ENCODE measurements around the gene KRT35. TPM values are rescaled to one million over a fixed set of nuclear protein-coding genes. Genes with fewer than 3 reads are reported as not detected.

Gene KRT35
- total and polyA plus RNA-seq, 2 donors, result 0.05 to 0.21 TPM

- Histone ChIP-seq H3K9me3 (ENCODE audit: control insufficient read depth in 2 of 2, insufficient read depth in 1 of 2, low read length in 1 of 2) (no peaks in the 10 kb centered on the region), H3K27me3 (ENCODE audit: control insufficient read depth in 2 of 2, insufficient read depth in 1 of 2, low read length in 1 of 2) (no peaks in the 10 kb centered on the region), H3K4me3 (ENCODE audit: low read length in 2 of 2) (no peak overlapping the region), H3K36me3 (ENCODE audit: control insufficient read depth in 2 of 2, insufficient read depth in 2 of 2, low read length in 1 of 2) (no peaks in the 10 kb centered on the region), H3K4me1 (ENCODE audit: control insufficient read depth in 2 of 2, insufficient read depth in 2 of 2, low read length in 2 of 2) (no peaks in the 10 kb centered on the region), H3K27ac (ENCODE audit: low read depth in 1 of 2, low read length in 1 of 2) (no peak overlapping the region)
- DNase-seq (ENCODE audit: low read depth in 6 of 9, low spot score in 9 of 9), result no peak
- WGBS, result 83% methylated on average over 4 of the region's 4 CpGs
Measured at GRCh38 chr17:41467561-41467960, 13.4 kb downstream of the KRT35 start.

DNA sequence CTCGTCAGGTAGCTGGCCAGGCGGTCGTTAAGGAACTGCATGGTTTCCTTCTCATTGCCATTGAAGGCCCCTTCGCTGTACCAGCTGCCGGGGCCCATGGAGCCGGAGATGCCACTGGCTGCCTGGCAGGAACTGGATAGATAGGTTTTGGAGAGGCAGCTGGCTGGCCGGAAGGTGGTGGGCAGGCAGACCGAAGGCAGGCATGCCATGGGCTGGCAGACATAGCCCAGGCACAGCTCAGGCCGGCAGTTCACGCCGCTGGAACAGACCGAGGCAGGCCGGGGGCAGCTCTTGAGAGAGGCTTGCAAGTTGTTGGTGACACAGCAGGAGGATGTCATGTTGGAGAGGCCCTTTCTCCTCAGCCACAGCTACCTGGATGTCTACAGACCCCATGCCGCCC lies 14.0 kb downstream of the KRT35 start, which contains the start of gene KRT32:
TSS of gene KRT32 (minus strand) at position 399 of the 400 bp plus-strand sequence. CDS start at position 338, 61 bp downstream.
- DNase-seq (ENCODE audit: low read depth in 6 of 9, low spot score in 9 of 9), result no peak
- Histone ChIP-seq H3K4me3 (ENCODE audit: low read length in 2 of 2) (no peak within 1 kb of the TSS), H3K36me3 (ENCODE audit: control insufficient read depth in 2 of 2, insufficient read depth in 2 of 2, low read length in 1 of 2) (no peaks in the 10 kb centered on the region), H3K4me1 (ENCODE audit: control insufficient read depth in 2 of 2, insufficient read depth in 2 of 2, low read length in 2 of 2) (no peaks in the 10 kb centered on the region), H3K27ac (ENCODE audit: low read depth in 1 of 2, low read length in 1 of 2) (no peak within 1 kb of the TSS), H3K9me3 (ENCODE audit: control insufficient read depth in 2 of 2, insufficient read depth in 1 of 2, low read length in 1 of 2) (no peaks in the 10 kb centered on the region), H3K27me3 (ENCODE audit: control insufficient read depth in 2 of 2, insufficient read depth in 1 of 2, low read length in 1 of 2) (no peaks in the 10 kb centered on the region)
- 95% methylated on average over 14 of the region's 14 CpGs for WGBS

GRCh38 chr17:41464682-41465081 lies 16.3 kb downstream of the KRT35 start:
- Histone ChIP-seq H3K27ac (ENCODE audit: low read depth in 1 of 2, low read length in 1 of 2) (peak overlapping the region in 1 of 2 donors; percentile 51), H3K4me1 (ENCODE audit: control insufficient read depth in 2 of 2, insufficient read depth in 2 of 2, low read length in 2 of 2) (no peaks in the 10 kb centered on the region), H3K36me3 (ENCODE audit: control insufficient read depth in 2 of 2, insufficient read depth in 2 of 2, low read length in 1 of 2) (no peaks in the 10 kb centered on the region), H3K4me3 (ENCODE audit: low read length in 2 of 2) (no peak overlapping the region), H3K9me3 (ENCODE audit: control insufficient read depth in 2 of 2, insufficient read depth in 1 of 2, low read length in 1 of 2) (no peaks in the 10 kb centered on the region), H3K27me3 (ENCODE audit: control insufficient read depth in 2 of 2, insufficient read depth in 1 of 2, low read length in 1 of 2) (no peaks in the 10 kb centered on the region)
- WGBS, result 85% methylated on average over 6 of the region's 6 CpGs
- peak in 2 of 9 donors; percentile 1 to 28 for DNase-seq (ENCODE audit: low read depth in 6 of 9, low spot score in 9 of 9)

DNA sequence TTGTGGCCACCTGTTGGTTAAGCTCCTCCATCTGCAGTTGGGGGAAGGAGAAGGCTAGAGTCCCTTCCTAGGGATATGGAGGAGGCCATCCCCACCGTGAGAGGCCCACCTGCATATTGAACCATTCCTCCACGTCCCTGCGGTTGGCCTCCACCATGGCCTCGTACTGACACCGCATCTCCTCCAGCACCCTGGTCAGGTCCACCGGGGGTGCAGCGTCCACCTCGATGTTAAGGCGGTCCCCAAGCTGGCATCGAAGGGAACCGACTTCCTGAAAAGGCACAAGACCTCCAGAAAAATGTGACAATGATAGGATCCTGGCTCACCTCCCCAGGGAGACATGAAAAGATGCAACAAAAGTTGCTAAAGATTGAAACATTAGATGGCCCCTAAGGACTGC lies 16.8 kb downstream of the KRT35 start:
- WGBS, result 88% methylated on average over 11 of the region's 11 CpGs
- no peaks in the 10 kb centered on the region for H3K4me1 ChIP-seq (ENCODE audit: control insufficient read depth in 2 of 2, insufficient read depth in 2 of 2, low read length in 2 of 2)
- H3K27me3 ChIP-seq (ENCODE audit: control insufficient read depth in 2 of 2, insufficient read depth in 1 of 2, low read length in 1 of 2), result no peaks in the 10 kb centered on the region
- no peak for DNase-seq (ENCODE audit: low read depth in 6 of 9, low spot score in 9 of 9)
- no peaks in the 10 kb centered on the region for H3K36me3 ChIP-seq (ENCODE audit: control insufficient read depth in 2 of 2, insufficient read depth in 2 of 2, low read length in 1 of 2)
- peak overlapping the region in 1 of 2 donors; percentile 51 for H3K27ac ChIP-seq (ENCODE audit: low read depth in 1 of 2, low read length in 1 of 2)
- no peak overlapping the region for H3K4me3 ChIP-seq (ENCODE audit: low read length in 2 of 2)
- no peaks in the 10 kb centered on the region for H3K9me3 ChIP-seq (ENCODE audit: control insufficient read depth in 2 of 2, insufficient read depth in 1 of 2, low read length in 1 of 2)

- no peaks in the 10 kb centered on the region for H3K9me3 ChIP-seq (ENCODE audit: control insufficient read depth in 2 of 2, insufficient read depth in 1 of 2, low read length in 1 of 2)
Measured at GRCh38 chr17:41463746-41464145, 17.2 kb downstream of the KRT35 start.

GRCh38 chr17:41462705-41463104 lies 18.2 kb downstream of the KRT35 start:
- Histone ChIP-seq H3K27me3 (ENCODE audit: control insufficient read depth in 2 of 2, insufficient read depth in 1 of 2, low read length in 1 of 2) (no peaks in the 10 kb centered on the region), H3K4me3 (ENCODE audit: low read length in 2 of 2) (no peak overlapping the region), H3K9me3 (ENCODE audit: control insufficient read depth in 2 of 2, insufficient read depth in 1 of 2, low read length in 1 of 2) (no peaks in the 10 kb centered on the region), H3K4me1 (ENCODE audit: control insufficient read depth in 2 of 2, insufficient read depth in 2 of 2, low read length in 2 of 2) (no peaks in the 10 kb centered on the region), H3K36me3 (ENCODE audit: control insufficient read depth in 2 of 2, insufficient read depth in 2 of 2, low read length in 1 of 2) (no peaks in the 10 kb centered on the region), H3K27ac (ENCODE audit: low read depth in 1 of 2, low read length in 1 of 2) (no peak overlapping the region)
- no peak for DNase-seq (ENCODE audit: low read depth in 6 of 9, low spot score in 9 of 9)
- WGBS, result 87% methylated on average over 15 of the region's 15 CpGs

More at GRCh38 chr17:41463746-41464145, 17.2 kb downstream of the KRT35 start:
- no peaks in the 10 kb centered on the region for H3K27me3 ChIP-seq (ENCODE audit: control insufficient read depth in 2 of 2, insufficient read depth in 1 of 2, low read length in 1 of 2)
- 96% methylated on average over 8 of the region's 8 CpGs for WGBS
- H3K4me1 ChIP-seq (ENCODE audit: control insufficient read depth in 2 of 2, insufficient read depth in 2 of 2, low read length in 2 of 2), result no peaks in the 10 kb centered on the region
- H3K27ac ChIP-seq (ENCODE audit: low read depth in 1 of 2, low read length in 1 of 2), result no peak overlapping the region
- no peak for DNase-seq (ENCODE audit: low read depth in 6 of 9, low spot score in 9 of 9)
- H3K4me3 ChIP-seq (ENCODE audit: low read length in 2 of 2), result no peak overlapping the region
- no peaks in the 10 kb centered on the region for H3K36me3 ChIP-seq (ENCODE audit: control insufficient read depth in 2 of 2, insufficient read depth in 2 of 2, low read length in 1 of 2)

GRCh38 chr17:41457676-41458075 lies 23.3 kb downstream of the KRT35 start:
- Histone ChIP-seq H3K27ac (ENCODE audit: low read depth in 1 of 2, low read length in 1 of 2) (peak overlapping the region in 1 of 2 donors; percentile 58), H3K27me3 (ENCODE audit: control insufficient read depth in 2 of 2, insufficient read depth in 1 of 2, low read length in 1 of 2) (peaks cover 0 to 2% of the 10 kb centered on the region in 2 donors), H3K36me3 (ENCODE audit: control insufficient read depth in 2 of 2, insufficient read depth in 2 of 2, low read length in 1 of 2) (no peaks in the 10 kb centered on the region), H3K4me3 (ENCODE audit: low read length in 2 of 2) (no peak overlapping the region), H3K9me3 (ENCODE audit: control insufficient read depth in 2 of 2, insufficient read depth in 1 of 2, low read length in 1 of 2) (no peaks in the 10 kb centered on the region), H3K4me1 (ENCODE audit: control insufficient read depth in 2 of 2, insufficient read depth in 2 of 2, low read length in 2 of 2) (peaks cover 0 to 9% of the 10 kb centered on the region in 2 donors)
- 87% methylated on average over 4 of the region's 4 CpGs for WGBS
- DNase-seq (ENCODE audit: low read depth in 6 of 9, low spot score in 9 of 9), result peak in 2 of 9 donors; percentile 0 to 22

DNA sequence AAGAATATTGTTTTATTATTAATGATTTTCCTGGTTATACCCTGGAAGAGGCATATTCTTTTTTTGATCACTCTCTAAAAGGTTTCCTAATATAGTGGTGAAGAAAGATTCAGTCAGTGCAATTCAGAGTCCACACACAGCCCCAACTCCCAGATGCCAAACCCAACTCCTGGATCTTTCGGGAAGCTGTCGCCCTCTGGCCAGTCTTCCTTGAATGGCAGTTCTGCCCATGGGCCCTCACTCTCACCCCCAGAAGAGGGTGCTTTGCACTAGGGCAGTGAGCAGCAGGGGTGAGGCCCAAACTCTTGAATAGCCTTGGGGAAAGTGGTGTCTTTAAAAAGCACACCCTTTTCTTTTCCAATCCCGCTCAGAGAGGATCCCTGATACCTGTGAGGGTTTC lies 24.7 kb downstream of the KRT35 start:
- DNase-seq (ENCODE audit: low read depth in 6 of 9, low spot score in 9 of 9), result no peak
- Histone ChIP-seq H3K27me3 (ENCODE audit: control insufficient read depth in 2 of 2, insufficient read depth in 1 of 2, low read length in 1 of 2) (peaks cover 0 to 2% of the 10 kb centered on the region in 2 donors), H3K27ac (ENCODE audit: low read depth in 1 of 2, low read length in 1 of 2) (peak overlapping the region in 1 of 2 donors; percentile 36), H3K36me3 (ENCODE audit: control insufficient read depth in 2 of 2, insufficient read depth in 2 of 2, low read length in 1 of 2) (no peaks in the 10 kb centered on the region), H3K9me3 (ENCODE audit: control insufficient read depth in 2 of 2, insufficient read depth in 1 of 2, low read length in 1 of 2) (no peaks in the 10 kb centered on the region), H3K4me1 (ENCODE audit: control insufficient read depth in 2 of 2, insufficient read depth in 2 of 2, low read length in 2 of 2) (peaks cover 0 to 9% of the 10 kb centered on the region in 2 donors), H3K4me3 (ENCODE audit: low read length in 2 of 2) (no peak overlapping the region)
- WGBS, result 94% methylated on average over 3 of the region's 3 CpGs

DNA sequence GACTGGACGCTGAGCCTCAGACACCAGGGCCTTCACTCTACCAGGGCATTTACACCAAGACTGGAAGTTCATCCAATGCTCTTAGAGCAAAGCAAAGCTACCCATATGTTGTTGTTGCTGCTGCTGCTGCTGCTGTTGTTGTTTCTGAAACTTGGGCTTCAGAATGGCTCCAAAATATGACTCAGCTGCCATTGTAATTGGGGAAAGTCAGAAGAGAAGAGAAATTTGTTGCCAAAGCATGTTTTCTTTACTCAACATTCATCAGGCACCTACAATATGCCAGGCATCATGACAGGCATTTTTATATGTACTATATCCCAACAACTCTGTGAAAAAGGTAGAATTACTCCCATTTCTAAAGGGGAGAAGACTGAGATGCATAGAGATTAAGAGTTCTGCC lies 25.7 kb downstream of the KRT35 start:
- peaks cover 0 to 9% of the 10 kb centered on the region in 2 donors for H3K4me1 ChIP-seq (ENCODE audit: control insufficient read depth in 2 of 2, insufficient read depth in 2 of 2, low read length in 2 of 2)
- 100% methylated on average over 1 of the region's 1 CpG for WGBS
- H3K27me3 ChIP-seq (ENCODE audit: control insufficient read depth in 2 of 2, insufficient read depth in 1 of 2, low read length in 1 of 2), result peaks cover 0 to 2% of the 10 kb centered on the region in 2 donors
- H3K9me3 ChIP-seq (ENCODE audit: control insufficient read depth in 2 of 2, insufficient read depth in 1 of 2, low read length in 1 of 2), result no peaks in the 10 kb centered on the region
- no peak for DNase-seq (ENCODE audit: low read depth in 6 of 9, low spot score in 9 of 9)
- H3K4me3 ChIP-seq (ENCODE audit: low read length in 2 of 2), result no peak overlapping the region
- H3K36me3 ChIP-seq (ENCODE audit: control insufficient read depth in 2 of 2, insufficient read depth in 2 of 2, low read length in 1 of 2), result no peaks in the 10 kb centered on the region
- no peak overlapping the region for H3K27ac ChIP-seq (ENCODE audit: low read depth in 1 of 2, low read length in 1 of 2)

All from thymus (tissue), 11 donors.